K562 (cell line): Measurements from ENCODE around the gene SPTBN2. TPM values are rescaled to one million over a fixed set of nuclear protein-coding genes. Genes with fewer than 3 reads are reported as not detected.

ENCODE experiments used
- CSDE1 ChIP-seq, 2 experiments: fragments of 450-650 bp; IDR thresholded peaks; 2 replicates each; pipeline ENCODE4 v1.6.1; 2016; ENCODE audit warnings: mild to moderate bottlenecking in 1 of 2
- DLX4 ChIP-seq: fragments of 250-450 bp; sonication (Bioruptor Pico); IDR thresholded peaks from 2 replicates; pipeline ENCODE4 v1.6.1; 2021; ENCODE audit warnings: mild to moderate bottlenecking
- GATAD2B ChIP-seq: fragments of 450-650 bp; IDR thresholded peaks from 2 replicates; pipeline ENCODE4 v1.6.1; 2017; ENCODE audit warnings: mild to moderate bottlenecking, borderline replicate concordance
- HDAC2 ChIP-seq: fragments of 450-650 bp; IDR thresholded peaks from 2 replicates; pipeline ENCODE4 v1.6.1; 2016; ENCODE audit warnings: mild to moderate bottlenecking
- HNRNPL ChIP-seq: fragments of 200-400 bp; formaldehyde crosslinking; IDR thresholded peaks from 2 replicates; pipeline ENCODE4 v1.6.1; 2017; ENCODE audit warnings: low read depth, mild to moderate bottlenecking, low read length
- MCM7 ChIP-seq, 2 experiments: fragments of 450-650 bp; IDR thresholded peaks; 2 replicates each; pipeline ENCODE4 v1.6.1; 2016 to 2018
- PHB ChIP-seq: fragments of 250-450 bp; sonication (Bioruptor Pico); IDR thresholded peaks from 2 replicates; pipeline ENCODE4 v1.5.0; 2021
- PURB ChIP-seq: sonication (generic); formaldehyde crosslinking; IDR thresholded peaks from 2 replicates; pipeline ENCODE4 v1.9.0; 2021; ENCODE audit warnings: low read depth, mild to moderate bottlenecking, missing genetic modification reagents
- RFX7 ChIP-seq: fragments of 250-450 bp; sonication (Bioruptor Pico); IDR thresholded peaks from 2 replicates; pipeline ENCODE4 v1.5.1; 2021; ENCODE audit warnings: mild to moderate bottlenecking
- STAT5B ChIP-seq: fragments of 250-450 bp; sonication (Bioruptor Pico); IDR thresholded peaks from 2 replicates; pipeline ENCODE4 v1.8.0; 2021; ENCODE audit warnings: mild to moderate bottlenecking, inconsistent platforms
- SUPT5H ChIP-seq: fragments of 450-650 bp; IDR thresholded peaks from 2 replicates; pipeline ENCODE4 v1.6.1; 2016
- XRCC5 ChIP-seq: fragments of 200-400 bp; formaldehyde crosslinking; IDR thresholded peaks from 2 replicates; pipeline ENCODE4 v1.6.1; 2017; ENCODE audit warnings: low read depth, mild to moderate bottlenecking, low read length
- ZC3H4 ChIP-seq: sonication (generic); formaldehyde crosslinking; IDR thresholded peaks from 2 replicates; pipeline ENCODE4 v1.9.0; 2021; ENCODE audit warnings: missing genetic modification reagents, borderline replicate concordance
- ZNF589 ChIP-seq: fragments of 200-800 bp; sonication (Bioruptor generic); IDR thresholded peaks from 2 replicates; pipeline ENCODE4 v1.6.1; 2016; ENCODE audit warnings: low read depth, missing genetic modification characterization, missing compliant biosample characterization
- polyA plus RNA-seq, 8 experiments: library from polyadenylated mRNA; depleted of rRNA in 4 of 8; stranded (reverse) in 5 of 8; unstranded in 3 of 8; fragments of >200 nt; fragmentation: Nextera tagmentation in 2 of 8; fragmentation: Illumina TruSeq in 1 of 8; extraction: Ambion mirVana in 2 of 8; extraction: Trizol in 1 of 8; gene quantifications; 2 replicates each; pipeline versions ENCODE4 v1.2.1 to v1.2.3, GENCODE V29; 2011 to 2014; ENCODE audit warnings: inconsistent platforms in 1 of 8, missing spikeins in 1 of 8
- total RNA-seq, 7 experiments: library from RNA; depleted of rRNA in 6 of 7; stranded (reverse); fragments of >200 nt in 6 of 7; fragmentation: Illumina TruSeq in 2 of 7; extraction: Trizol in 2 of 7; gene quantifications; 2 replicates each; pipeline versions ENCODE4 v1.2.1 to v1.2.3, GENCODE V29; 2011 to 2021; ENCODE audit warnings: low replicate concordance in 1 of 7
- TF ChIP-seq, protein P1 (sequence below), 2 experiments: fragments of 450-650 bp in 1 of 2; IDR thresholded peaks; 2 replicates each; pipeline ENCODE4 v1.6.1; 2011 to 2017; ENCODE audit warnings: low read depth in 2 of 2, antibody characterized with exemption in 1 of 2, borderline replicate concordance in 1 of 2, low read length in 1 of 2, mild to moderate bottlenecking in 1 of 2, mixed read lengths in 1 of 2; ENCODE audit not compliant: control insufficient read depth in 1 of 2
- TF ChIP-seq, protein P2 (sequence below): fragments of 450-650 bp; formaldehyde crosslinking; IDR thresholded peaks from 2 replicates; pipeline ENCODE4 v1.4.0; 2020; ENCODE audit warnings: mild to moderate bottlenecking, moderate library complexity
- TF ChIP-seq, protein P3 (sequence below): sonication (generic); formaldehyde crosslinking; IDR thresholded peaks from 2 replicates; pipeline ENCODE4 v1.9.0; 2022; ENCODE audit warnings: mild to moderate bottlenecking, missing genetic modification reagents
- TF ChIP-seq, protein P4 (sequence below): sonication (generic); formaldehyde crosslinking; IDR thresholded peaks from 2 replicates; pipeline ENCODE4 v1.8.0; 2022; ENCODE audit warnings: missing genetic modification reagents, mild to moderate bottlenecking, borderline replicate concordance
- TF ChIP-seq, protein P5 (sequence below): fragments of 250-450 bp; sonication (Bioruptor Pico); IDR thresholded peaks from 2 replicates; pipeline ENCODE4 v1.5.0; 2021; ENCODE audit warnings: mild to moderate bottlenecking, borderline replicate concordance

The SPTBN2 gene
- total and polyA plus RNA-seq, 9 of the 15 experiments (the other 6 are each of a cell fraction or from before 2014, with no cell fraction given), result 0.38 to 56.5 (median 19.7) TPM

DNA sequence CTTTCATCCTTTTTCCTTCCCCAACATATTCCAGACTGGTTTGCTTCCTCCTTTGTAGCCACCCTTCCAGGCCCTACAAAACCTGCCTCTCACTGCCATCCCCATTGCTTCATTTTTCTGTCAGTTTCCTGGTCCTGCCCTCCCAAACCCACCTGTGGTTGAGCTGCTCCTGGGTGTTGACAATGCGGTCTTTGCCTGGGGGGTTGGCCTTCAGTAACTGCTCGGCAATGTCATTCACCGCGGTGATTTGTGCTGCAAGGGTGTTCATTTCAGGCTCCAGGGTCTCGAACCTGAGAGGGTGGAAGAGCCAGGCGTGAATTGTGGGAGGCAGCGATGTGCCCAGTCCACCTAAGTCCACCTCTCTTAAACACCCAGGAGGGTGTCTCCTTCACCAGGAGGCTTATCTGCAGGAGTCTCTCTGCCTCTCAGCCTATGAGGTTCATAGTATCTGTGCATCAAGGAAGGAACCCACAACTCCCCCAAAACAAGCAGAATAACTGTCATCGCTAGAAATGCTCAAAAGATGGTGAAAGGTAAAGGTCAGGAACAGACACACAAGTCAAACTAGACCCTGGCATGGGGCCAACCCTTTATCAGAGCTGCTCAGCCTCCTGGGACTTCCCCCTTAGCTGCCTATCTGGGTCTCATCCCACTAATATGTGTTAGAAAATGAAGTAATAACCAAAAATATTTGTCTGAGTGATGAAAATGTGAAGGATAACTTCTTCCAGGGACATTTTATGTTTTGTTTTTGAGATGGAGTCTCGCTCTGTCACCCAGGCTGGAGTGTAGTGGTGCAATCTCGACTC lies 27.4 kb downstream of the SPTBN2 start (continued):
- TF ChIP-seq, protein P1, sequence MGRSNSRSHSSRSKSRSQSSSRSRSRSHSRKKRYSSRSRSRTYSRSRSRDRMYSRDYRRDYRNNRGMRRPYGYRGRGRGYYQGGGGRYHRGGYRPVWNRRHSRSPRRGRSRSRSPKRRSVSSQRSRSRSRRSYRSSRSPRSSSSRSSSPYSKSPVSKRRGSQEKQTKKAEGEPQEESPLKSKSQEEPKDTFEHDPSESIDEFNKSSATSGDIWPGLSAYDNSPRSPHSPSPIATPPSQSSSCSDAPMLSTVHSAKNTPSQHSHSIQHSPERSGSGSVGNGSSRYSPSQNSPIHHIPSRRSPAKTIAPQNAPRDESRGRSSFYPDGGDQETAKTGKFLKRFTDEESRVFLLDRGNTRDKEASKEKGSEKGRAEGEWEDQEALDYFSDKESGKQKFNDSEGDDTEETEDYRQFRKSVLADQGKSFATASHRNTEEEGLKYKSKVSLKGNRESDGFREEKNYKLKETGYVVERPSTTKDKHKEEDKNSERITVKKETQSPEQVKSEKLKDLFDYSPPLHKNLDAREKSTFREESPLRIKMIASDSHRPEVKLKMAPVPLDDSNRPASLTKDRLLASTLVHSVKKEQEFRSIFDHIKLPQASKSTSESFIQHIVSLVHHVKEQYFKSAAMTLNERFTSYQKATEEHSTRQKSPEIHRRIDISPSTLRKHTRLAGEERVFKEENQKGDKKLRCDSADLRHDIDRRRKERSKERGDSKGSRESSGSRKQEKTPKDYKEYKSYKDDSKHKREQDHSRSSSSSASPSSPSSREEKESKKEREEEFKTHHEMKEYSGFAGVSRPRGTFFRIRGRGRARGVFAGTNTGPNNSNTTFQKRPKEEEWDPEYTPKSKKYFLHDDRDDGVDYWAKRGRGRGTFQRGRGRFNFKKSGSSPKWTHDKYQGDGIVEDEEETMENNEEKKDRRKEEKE (IDR thresholded peaks at IDR 0.05; ENCODE audit: borderline replicate concordance in 1 of 2, control insufficient read depth in 1 of 2, low read depth in 2 of 2, low read length in 1 of 2), result no peak
- no peak; the same call in 1 of the 2 replicates for TF ChIP-seq ZNF589 (CRISPR knock-in tag)
- TF ChIP-seq PHB (CRISPR knock-in tag), result no peak
- no peak for TF ChIP-seq CSDE1 (IDR thresholded peaks at IDR 0.05)
- TF ChIP-seq, protein P2, sequence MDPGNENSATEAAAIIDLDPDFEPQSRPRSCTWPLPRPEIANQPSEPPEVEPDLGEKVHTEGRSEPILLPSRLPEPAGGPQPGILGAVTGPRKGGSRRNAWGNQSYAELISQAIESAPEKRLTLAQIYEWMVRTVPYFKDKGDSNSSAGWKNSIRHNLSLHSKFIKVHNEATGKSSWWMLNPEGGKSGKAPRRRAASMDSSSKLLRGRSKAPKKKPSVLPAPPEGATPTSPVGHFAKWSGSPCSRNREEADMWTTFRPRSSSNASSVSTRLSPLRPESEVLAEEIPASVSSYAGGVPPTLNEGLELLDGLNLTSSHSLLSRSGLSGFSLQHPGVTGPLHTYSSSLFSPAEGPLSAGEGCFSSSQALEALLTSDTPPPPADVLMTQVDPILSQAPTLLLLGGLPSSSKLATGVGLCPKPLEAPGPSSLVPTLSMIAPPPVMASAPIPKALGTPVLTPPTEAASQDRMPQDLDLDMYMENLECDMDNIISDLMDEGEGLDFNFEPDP (CRISPR knock-in tag), result no peak
- TF ChIP-seq RFX7 (CRISPR knock-in tag), result no peak
- TF ChIP-seq SUPT5H, result no peak
- TF ChIP-seq, protein P3, sequence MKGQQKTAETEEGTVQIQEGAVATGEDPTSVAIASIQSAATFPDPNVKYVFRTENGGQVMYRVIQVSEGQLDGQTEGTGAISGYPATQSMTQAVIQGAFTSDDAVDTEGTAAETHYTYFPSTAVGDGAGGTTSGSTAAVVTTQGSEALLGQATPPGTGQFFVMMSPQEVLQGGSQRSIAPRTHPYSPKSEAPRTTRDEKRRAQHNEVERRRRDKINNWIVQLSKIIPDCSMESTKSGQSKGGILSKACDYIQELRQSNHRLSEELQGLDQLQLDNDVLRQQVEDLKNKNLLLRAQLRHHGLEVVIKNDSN, result no peak
- no peak for TF ChIP-seq PURB
- TF ChIP-seq, protein P4, sequence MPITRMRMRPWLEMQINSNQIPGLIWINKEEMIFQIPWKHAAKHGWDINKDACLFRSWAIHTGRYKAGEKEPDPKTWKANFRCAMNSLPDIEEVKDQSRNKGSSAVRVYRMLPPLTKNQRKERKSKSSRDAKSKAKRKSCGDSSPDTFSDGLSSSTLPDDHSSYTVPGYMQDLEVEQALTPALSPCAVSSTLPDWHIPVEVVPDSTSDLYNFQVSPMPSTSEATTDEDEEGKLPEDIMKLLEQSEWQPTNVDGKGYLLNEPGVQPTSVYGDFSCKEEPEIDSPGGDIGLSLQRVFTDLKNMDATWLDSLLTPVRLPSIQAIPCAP (CRISPR knock-in tag), result no peak
- TF ChIP-seq, protein P5, sequence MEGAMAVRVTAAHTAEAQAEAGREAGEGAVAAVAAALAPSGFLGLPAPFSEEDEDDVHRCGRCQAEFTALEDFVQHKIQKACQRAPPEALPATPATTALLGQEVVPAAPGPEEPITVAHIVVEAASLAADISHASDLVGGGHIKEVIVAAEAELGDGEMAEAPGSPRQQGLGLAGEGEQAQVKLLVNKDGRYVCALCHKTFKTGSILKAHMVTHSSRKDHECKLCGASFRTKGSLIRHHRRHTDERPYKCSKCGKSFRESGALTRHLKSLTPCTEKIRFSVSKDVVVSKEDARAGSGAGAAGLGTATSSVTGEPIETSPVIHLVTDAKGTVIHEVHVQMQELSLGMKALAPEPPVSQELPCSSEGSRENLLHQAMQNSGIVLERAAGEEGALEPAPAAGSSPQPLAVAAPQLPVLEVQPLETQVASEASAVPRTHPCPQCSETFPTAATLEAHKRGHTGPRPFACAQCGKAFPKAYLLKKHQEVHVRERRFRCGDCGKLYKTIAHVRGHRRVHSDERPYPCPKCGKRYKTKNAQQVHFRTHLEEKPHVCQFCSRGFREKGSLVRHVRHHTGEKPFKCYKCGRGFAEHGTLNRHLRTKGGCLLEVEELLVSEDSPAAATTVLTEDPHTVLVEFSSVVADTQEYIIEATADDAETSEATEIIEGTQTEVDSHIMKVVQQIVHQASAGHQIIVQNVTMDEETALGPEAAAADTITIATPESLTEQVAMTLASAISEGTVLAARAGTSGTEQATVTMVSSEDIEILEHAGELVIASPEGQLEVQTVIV (CRISPR knock-in tag), result no peak
- TF ChIP-seq GATAD2B, result peak; percentile 64; the same call in 1 of the 2 replicates
- no peak for TF ChIP-seq STAT5B (CRISPR knock-in tag)
- TF ChIP-seq HDAC2, result peak; percentile 95
- TF ChIP-seq ZC3H4, result no peak
- TF ChIP-seq XRCC5, result no peak
- TF ChIP-seq HNRNPL, result no peak
- TF ChIP-seq DLX4 (CRISPR knock-in tag), result no peak
- TF ChIP-seq MCM7 (IDR thresholded peaks at IDR 0.05), result no peak
